HL-60 (cell line): Measurements from ENCODE around the gene SPAG9.

Experiments
- DNase-seq, 2 experiments: peaks; one replicate each; pipeline ENCODE4 v3.0.0-alpha.2; 2010 to 2020; ENCODE audit warnings: low read depth in 1 of 2, low spot score in 1 of 2
- H3K27ac ChIP-seq: fragments of 250-450 bp; sonication (Bioruptor Pico); replicated peaks from 2 replicates; pipeline ENCODE4 v1.5.1; 2020; ENCODE audit warnings: mild to moderate bottlenecking, moderate library complexity
- H3K27me3 ChIP-seq: fragments of 250-450 bp; sonication (Bioruptor Pico); 2 replicates; pipeline ENCODE4 v1.5.1; 2021; ENCODE audit warnings: mild to moderate bottlenecking, moderate library complexity; ENCODE audit not compliant: insufficient read depth, poor library complexity, severe bottlenecking
- H3K4me3 ChIP-seq: replicated peaks from 2 replicates; pipeline ENCODE4 v1.5.1; 2011; ENCODE audit warnings: mild to moderate bottlenecking, control low read depth, low read length; ENCODE audit not compliant: insufficient read depth
- GABPA ChIP-seq: IDR thresholded peaks from 2 replicates; pipeline ENCODE4 v1.6.1; 2012; ENCODE audit warnings: low read depth
- POLR2AphosphoS5 ChIP-seq: IDR thresholded peaks from 2 replicates; pipeline ENCODE4 v1.6.1; 2012; ENCODE audit warnings: low read depth
- SPI1 ChIP-seq: IDR thresholded peaks from 2 replicates; pipeline ENCODE4 v1.6.1; 2012; ENCODE audit warnings: low read depth, mild to moderate bottlenecking, borderline replicate concordance
- TF ChIP-seq, protein P1 (sequence below): IDR thresholded peaks from 2 replicates; pipeline ENCODE4 v1.6.1; 2012; ENCODE audit warnings: low read depth; ENCODE audit not compliant: insufficient replicate concordance
- TF ChIP-seq, protein P2 (sequence below): IDR thresholded peaks from one replicate; pipeline ENCODE4 v1.5.1; 2011; ENCODE audit warnings: low read length, control low read depth, inconsistent platforms; ENCODE audit not compliant: insufficient read depth

SPAG9 gene

DNA sequence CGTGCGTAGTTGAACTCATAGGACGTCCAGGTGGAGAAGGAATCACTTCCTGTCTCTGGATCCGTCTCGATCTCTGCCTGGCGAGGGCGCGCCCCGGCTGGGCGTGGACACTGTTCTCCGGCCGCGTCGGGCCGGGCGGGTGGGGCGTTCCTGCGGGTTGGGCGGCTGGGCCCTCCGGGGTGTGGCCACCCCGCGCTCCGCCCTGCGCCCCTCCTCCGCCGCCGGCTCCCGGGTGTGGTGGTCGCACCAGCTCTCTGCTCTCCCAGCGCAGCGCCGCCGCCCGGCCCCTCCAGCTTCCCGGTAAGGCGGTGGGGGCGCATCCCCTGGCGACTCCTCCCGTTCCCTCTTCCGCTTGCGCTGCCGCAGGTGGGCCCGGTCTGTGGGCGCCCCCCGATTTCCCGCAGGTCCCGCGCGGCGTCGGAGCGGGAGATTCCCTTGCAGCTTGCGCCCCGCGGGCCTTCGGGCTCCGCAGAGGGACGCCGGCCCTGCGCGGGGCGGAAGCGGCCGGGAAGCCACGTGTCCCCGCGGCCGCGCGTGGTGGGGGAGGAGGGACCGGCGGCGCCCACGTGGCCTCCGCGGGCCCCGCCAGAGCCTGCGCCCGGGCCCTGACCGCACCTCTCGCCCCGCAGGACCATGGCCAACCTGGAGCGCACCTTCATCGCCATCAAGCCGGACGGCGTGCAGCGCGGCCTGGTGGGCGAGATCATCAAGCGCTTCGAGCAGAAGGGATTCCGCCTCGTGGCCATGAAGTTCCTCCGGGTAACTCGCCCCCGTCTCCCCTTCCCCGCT lies 45.7 kb upstream of the SPAG9 start, which contains the start of gene NME2:
Gene NME2, plus strand, starts transcription at position 214 of the 789 bp plus-strand sequence. Its CDS starts 420 bp downstream, at position 634.
- Histone ChIP-seq H3K27ac (peak within 1 kb of the TSS; percentile 93), H3K27me3 (no peaks in the 10 kb centered on the region), H3K4me3 (peak within 1 kb of the TSS; percentile 77)
- peak; percentile 78 to 84 for DNase-seq
- TF ChIP-seq, protein P1, sequence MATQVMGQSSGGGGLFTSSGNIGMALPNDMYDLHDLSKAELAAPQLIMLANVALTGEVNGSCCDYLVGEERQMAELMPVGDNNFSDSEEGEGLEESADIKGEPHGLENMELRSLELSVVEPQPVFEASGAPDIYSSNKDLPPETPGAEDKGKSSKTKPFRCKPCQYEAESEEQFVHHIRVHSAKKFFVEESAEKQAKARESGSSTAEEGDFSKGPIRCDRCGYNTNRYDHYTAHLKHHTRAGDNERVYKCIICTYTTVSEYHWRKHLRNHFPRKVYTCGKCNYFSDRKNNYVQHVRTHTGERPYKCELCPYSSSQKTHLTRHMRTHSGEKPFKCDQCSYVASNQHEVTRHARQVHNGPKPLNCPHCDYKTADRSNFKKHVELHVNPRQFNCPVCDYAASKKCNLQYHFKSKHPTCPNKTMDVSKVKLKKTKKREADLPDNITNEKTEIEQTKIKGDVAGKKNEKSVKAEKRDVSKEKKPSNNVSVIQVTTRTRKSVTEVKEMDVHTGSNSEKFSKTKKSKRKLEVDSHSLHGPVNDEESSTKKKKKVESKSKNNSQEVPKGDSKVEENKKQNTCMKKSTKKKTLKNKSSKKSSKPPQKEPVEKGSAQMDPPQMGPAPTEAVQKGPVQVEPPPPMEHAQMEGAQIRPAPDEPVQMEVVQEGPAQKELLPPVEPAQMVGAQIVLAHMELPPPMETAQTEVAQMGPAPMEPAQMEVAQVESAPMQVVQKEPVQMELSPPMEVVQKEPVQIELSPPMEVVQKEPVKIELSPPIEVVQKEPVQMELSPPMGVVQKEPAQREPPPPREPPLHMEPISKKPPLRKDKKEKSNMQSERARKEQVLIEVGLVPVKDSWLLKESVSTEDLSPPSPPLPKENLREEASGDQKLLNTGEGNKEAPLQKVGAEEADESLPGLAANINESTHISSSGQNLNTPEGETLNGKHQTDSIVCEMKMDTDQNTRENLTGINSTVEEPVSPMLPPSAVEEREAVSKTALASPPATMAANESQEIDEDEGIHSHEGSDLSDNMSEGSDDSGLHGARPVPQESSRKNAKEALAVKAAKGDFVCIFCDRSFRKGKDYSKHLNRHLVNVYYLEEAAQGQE, result peak; percentile 11
- TF ChIP-seq GABPA (no peak), POLR2AphosphoS5 (peak; percentile 68; the same call in 1 of the 2 replicates), SPI1 (no peak)
- TF ChIP-seq, protein P2, sequence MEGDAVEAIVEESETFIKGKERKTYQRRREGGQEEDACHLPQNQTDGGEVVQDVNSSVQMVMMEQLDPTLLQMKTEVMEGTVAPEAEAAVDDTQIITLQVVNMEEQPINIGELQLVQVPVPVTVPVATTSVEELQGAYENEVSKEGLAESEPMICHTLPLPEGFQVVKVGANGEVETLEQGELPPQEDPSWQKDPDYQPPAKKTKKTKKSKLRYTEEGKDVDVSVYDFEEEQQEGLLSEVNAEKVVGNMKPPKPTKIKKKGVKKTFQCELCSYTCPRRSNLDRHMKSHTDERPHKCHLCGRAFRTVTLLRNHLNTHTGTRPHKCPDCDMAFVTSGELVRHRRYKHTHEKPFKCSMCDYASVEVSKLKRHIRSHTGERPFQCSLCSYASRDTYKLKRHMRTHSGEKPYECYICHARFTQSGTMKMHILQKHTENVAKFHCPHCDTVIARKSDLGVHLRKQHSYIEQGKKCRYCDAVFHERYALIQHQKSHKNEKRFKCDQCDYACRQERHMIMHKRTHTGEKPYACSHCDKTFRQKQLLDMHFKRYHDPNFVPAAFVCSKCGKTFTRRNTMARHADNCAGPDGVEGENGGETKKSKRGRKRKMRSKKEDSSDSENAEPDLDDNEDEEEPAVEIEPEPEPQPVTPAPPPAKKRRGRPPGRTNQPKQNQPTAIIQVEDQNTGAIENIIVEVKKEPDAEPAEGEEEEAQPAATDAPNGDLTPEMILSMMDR, result no peak

- Histone ChIP-seq H3K4me3 (peak overlapping the region; percentile 77), H3K27me3 (no peaks in the 10 kb centered on the region), H3K27ac (peak overlapping the region; percentile 93)
- no peak for DNase-seq
- TF ChIP-seq SPI1 (no peak), GABPA (no peak), POLR2AphosphoS5 (no peak)
- TF ChIP-seq, protein P1, result no peak
- TF ChIP-seq, protein P2, result no peak
Observed at GRCh38 chr17:51165680-51166197, 45.1 kb upstream of the SPAG9 start.

GRCh38 chr17:51164911-51165679 lies 44.4 kb upstream of the SPAG9 start:
- H3K27ac ChIP-seq, result peak overlapping the region; percentile 93; the same call in 1 of the 2 replicates
- TF ChIP-seq, protein P1, result no peak
- TF ChIP-seq, protein P2, result no peak
- TF ChIP-seq SPI1 (no peak), POLR2AphosphoS5 (no peak; the same call in 1 of the 2 replicates), GABPA (no peak)
- DNase-seq, result peak in 1 of 2 experiments; percentile 20
- H3K27me3 ChIP-seq, result no peaks in the 10 kb centered on the region
- peak overlapping the region; percentile 77 for H3K4me3 ChIP-seq
